ENCODE results near the gene PPL. TPM values are rescaled to one million over a fixed set of nuclear protein-coding genes. Genes with fewer than 3 reads are reported as not detected.

Gene PPL
- total and polyA plus RNA-seq, 2 of the 8 experiments (the other 6 are each of a cell fraction or from before 2014, with no cell fraction given): 11.3 to 29.5 TPM

GRCh38 chr16:4917117-4917516 lies 19.8 kb downstream of the PPL start:
- H2BK20ac ChIP-seq (ENCODE audit: low read length): no peak overlapping the region
- no peaks in the 10 kb centered on the region for H3K23me2 ChIP-seq (ENCODE audit: low read depth, low read length)
- no peak overlapping the region for H3K14ac ChIP-seq (ENCODE audit: insufficient read length)
- H3K9ac ChIP-seq (replicated peaks in 1 of 4; ENCODE audit: extremely low read depth in 1 of 4, low read depth in 3 of 4, low read length in 3 of 4): no peak overlapping the region
- no peak overlapping the region for H2BK12ac ChIP-seq (ENCODE audit: low read depth, low read length)
- no peak overlapping the region for H2BK120ac ChIP-seq (replicated peaks; ENCODE audit: low read depth, low read length)
- H3K27me3 ChIP-seq (replicated peaks in 1 of 4; ENCODE audit: control insufficient read depth in 3 of 4, extremely low read depth in 1 of 4, insufficient read depth in 3 of 4, low read length in 3 of 4): no peaks in the 10 kb centered on the region
- 77% methylated on average over 4 of the region's 4 CpGs; no CpG with 5 or more reads in 1 of the 2 experiments for WGBS, 2 experiments (ENCODE audit: extremely low coverage in 1 of 2, insufficient coverage in 1 of 2, insufficient read length in 1 of 2, insufficient replicate concordance in 2 of 2, low coverage in 1 of 2, low lambda C conversion rate in 2 of 2, missing lambda C conversion rate in 1 of 2)
- no peaks in the 10 kb centered on the region for H3K79me2 ChIP-seq (ENCODE audit: control insufficient read depth in 1 of 2, insufficient read depth in 2 of 2, low read length in 2 of 2)
- H4K91ac ChIP-seq (replicated peaks; ENCODE audit: insufficient read length, low read length): no peak overlapping the region
- H2AFZ ChIP-seq (ENCODE audit: low read length): no peak overlapping the region
- H3K36me3 ChIP-seq (ENCODE audit: control insufficient read depth in 2 of 4, insufficient read depth in 4 of 4, low read length in 3 of 4): no peaks in the 10 kb centered on the region
- no peak overlapping the region for H3K18ac ChIP-seq (ENCODE audit: extremely low read depth, low read length)
- no peak overlapping the region for H3K4me3 ChIP-seq (ENCODE audit: extremely low read depth in 1 of 4, insufficient read depth in 2 of 4, low read depth in 3 of 4, low read length in 4 of 4)
- TF ChIP-seq POLR2AphosphoS5 (IDR thresholded peaks at IDR 0.05; ENCODE audit: low read depth, low read length) (no peak), NANOG (IDR thresholded peaks at IDR 0.05; ENCODE audit: insufficient read depth, low read depth, low read length, poor library complexity, severe bottlenecking) (no peak), TBP (IDR thresholded peaks at IDR 0.05; ENCODE audit: low read depth, low read length) (no peak), SRF (IDR thresholded peaks at IDR 0.05; ENCODE audit: low read depth, low read length) (no peak), CBX8 (IDR thresholded peaks at IDR 0.05; ENCODE audit: borderline replicate concordance, low read depth, low read length) (no peak), SAP30 (IDR thresholded peaks at IDR 0.05; ENCODE audit: insufficient read depth, insufficient replicate concordance, low read length) (no peak), MAX (IDR thresholded peaks at IDR 0.05) (no peak), FOSL1 (IDR thresholded peaks at IDR 0.05; ENCODE audit: insufficient read depth, low read depth, low read length) (no peak)
- no peak overlapping the region for H2AK5ac ChIP-seq (ENCODE audit: low read depth, low read length)
- H3K23ac ChIP-seq (ENCODE audit: insufficient read length): no peak overlapping the region
- H3K4me2 ChIP-seq (ENCODE audit: insufficient read depth in 1 of 2, low read depth in 2 of 2, low read length in 2 of 2): no peak overlapping the region
- peaks cover 3% of the 10 kb centered on the region; the same call in 1 of the 2 replicates for H3K79me1 ChIP-seq (ENCODE audit: low read depth, low read length)
- no peak overlapping the region for H2BK15ac ChIP-seq (ENCODE audit: low read length)
- H3K9me3 ChIP-seq (ENCODE audit: insufficient read depth in 2 of 2, low read depth in 1 of 2, low read length in 1 of 2): no peaks in the 10 kb centered on the region
- H4K8ac ChIP-seq (ENCODE audit: extremely low read depth, insufficient read depth, low read length): no peak overlapping the region
- ChIA-PET POLR2A (ENCODE audit: partially characterized antibody) (interaction anchor here (1.2 kb wide), 1 partner anchor 24 kb away, joined by 3 read pairs; no protein-coding TSS in a partner anchor), CTCF (ENCODE audit: partially characterized antibody) (no interaction called here)
- H3K4ac ChIP-seq (replicated peaks; ENCODE audit: insufficient read length, low read depth, low read length): no peak overlapping the region
- H3K27ac ChIP-seq (ENCODE audit: low read depth, low read length): no peak overlapping the region
- DNase-seq (ENCODE audit: low read depth in 1 of 2, low spot score in 2 of 2) (no peak), FAIRE-seq (no peak)
- H2BK5ac ChIP-seq (ENCODE audit: low read depth, low read length): no peak overlapping the region
- H4K20me1 ChIP-seq (replicated peaks in 1 of 2; ENCODE audit: control insufficient read depth in 1 of 2, insufficient read depth in 2 of 2, low read length in 2 of 2): peaks cover 0 to 1% of the 10 kb centered on the region in 2 experiments
- no peak overlapping the region for H4K5ac ChIP-seq (ENCODE audit: insufficient read length, low read depth, low read length)
- no peak overlapping the region for H3K56ac ChIP-seq (replicated peaks; ENCODE audit: insufficient read length, low read depth, low read length)
- H3K4me1 ChIP-seq (replicated peaks in 1 of 4; ENCODE audit: control insufficient read depth in 3 of 4, insufficient read depth in 4 of 4, low read length in 3 of 4): peaks cover 0 to 8% (median 4%) of the 10 kb centered on the region in 4 experiments; a peak in 5 of 7 replicates

Data from H1 (cell line).